Measurements from ENCODE around the gene RPL29.

- TF ChIP-seq TAF1 (IDR thresholded peaks at IDR 0.05; ENCODE audit: borderline replicate concordance, low read depth, low read length) (no peak), POLR2A (IDR thresholded peaks at IDR 0.05; ENCODE audit: low read depth, low read length) (no peak), POLR2AphosphoS5 (IDR thresholded peaks at IDR 0.05; ENCODE audit: low read depth, low read length) (no peak)
These were observed 44.8 kb downstream of the RPL29 start for GRCh38 chr3:51950899-51951298.

All from GM12892 (cell line).